Stimulated activated CD4-positive, alpha-beta T cell treated with anti-CD3 and anti-CD28 coated beads, Interleukin-1b, Interleukin-23, amount 100 ng/mL, for 24 hours (primary cell): ENCODE results near the gene ZNF330.
"Not testable (repeated sequence)": the region's sequence is repeated elsewhere in the genome, so short reads cannot be mapped to it uniquely, and the experiment has no call there.

Source experiments
- DNase-seq, 4 experiments: peaks; one replicate each; pipeline ENCODE4 v3.0.0-alpha.2; 2020; ENCODE audit warnings: low read depth in 4 of 4, low spot score in 1 of 4

The ZNF330 gene

DNA sequence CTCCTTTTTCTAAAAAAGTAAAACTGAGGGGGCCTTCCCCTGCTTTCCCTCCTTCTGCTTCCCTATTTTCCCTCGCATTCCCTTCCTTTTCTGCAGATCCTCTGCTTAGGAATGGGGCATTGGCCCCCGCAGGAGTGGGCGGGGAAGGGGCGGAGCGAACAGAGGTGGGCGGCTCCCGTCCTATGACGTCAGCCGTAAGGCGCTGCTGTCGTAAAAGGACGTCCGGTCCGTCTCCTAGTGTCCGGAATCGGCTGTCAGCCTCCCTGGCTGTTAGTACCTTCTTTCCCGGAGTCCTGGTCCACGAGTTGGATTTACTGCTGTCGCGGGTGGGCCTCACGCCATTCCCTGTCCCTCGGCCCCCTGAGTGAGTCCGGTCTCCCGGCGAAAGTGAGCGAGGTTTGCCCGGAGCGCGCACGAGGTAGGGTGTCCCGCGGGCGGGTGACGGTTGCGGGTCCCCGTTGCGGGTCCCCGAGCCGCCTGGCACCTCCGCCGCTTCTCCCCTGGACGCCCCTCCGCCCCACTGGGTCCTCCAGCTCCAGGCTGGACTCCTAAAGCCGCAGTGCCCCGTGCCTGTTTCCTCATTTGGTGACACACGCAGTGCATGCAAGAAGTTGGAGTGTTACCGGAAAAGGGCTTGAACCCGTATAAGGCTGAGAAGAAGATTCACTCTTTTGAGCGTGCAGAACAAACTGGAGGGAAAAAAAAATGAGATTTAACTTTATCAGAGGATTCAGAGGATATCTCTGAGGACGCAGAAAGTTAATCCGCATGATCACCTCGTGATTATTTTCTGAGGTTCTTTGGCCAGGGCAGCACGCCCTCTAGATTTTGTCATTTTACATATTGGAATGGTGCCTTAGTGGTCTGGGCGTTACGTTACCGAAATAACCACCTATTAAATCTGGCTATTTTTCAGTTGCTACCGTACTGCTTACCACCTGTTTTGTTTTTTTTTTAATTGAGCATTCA lies at the start of gene ZNF330:
TSS of gene ZNF330 (plus strand) at position 205 of the 969 bp plus-strand sequence. CDS start 1,477 bp downstream, outside the sequence.
- DNase-seq, result peak; percentile 82 to 93 (median 86)

DNA sequence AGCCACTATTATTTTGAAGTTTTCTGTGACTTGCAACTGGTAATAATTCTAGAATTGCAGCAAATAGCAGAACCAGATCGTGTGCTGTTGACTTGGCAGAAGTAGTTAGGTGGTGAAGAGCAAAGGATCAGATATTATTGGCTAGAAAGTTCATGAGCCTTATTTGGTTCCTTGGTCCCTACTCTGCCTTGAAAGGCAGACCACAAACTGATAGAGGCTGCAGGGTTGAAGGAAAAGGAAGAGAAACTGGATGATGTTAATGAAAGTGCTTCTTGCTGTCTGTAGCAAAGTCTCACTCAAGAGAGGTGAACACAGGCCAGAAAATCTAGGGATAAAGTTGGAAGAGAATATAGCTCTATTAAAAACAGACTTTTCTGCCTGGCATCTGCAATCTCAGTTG lies 46.2 kb upstream of the ZNF330 start:
- no peak for DNase-seq

DNA sequence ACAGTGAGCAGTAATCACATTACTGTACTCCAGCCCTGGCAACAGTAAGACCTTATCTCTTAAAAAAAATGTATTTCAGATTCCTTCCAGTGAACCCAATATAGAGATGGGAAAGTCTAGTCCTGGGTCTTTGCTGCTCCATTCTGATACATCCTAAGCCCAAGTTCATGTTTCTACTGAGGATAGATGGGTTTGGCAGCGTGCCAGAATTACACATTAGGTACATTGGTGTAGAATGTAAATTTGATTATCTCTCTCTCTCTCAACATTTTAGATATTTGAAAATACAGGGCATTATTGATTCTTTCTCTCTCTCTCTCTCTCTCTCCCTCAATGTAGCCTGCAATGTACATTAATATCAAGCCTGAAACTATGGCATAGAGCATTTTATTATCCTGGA lies 43.5 kb upstream of the ZNF330 start:
- no peak for DNase-seq

DNA sequence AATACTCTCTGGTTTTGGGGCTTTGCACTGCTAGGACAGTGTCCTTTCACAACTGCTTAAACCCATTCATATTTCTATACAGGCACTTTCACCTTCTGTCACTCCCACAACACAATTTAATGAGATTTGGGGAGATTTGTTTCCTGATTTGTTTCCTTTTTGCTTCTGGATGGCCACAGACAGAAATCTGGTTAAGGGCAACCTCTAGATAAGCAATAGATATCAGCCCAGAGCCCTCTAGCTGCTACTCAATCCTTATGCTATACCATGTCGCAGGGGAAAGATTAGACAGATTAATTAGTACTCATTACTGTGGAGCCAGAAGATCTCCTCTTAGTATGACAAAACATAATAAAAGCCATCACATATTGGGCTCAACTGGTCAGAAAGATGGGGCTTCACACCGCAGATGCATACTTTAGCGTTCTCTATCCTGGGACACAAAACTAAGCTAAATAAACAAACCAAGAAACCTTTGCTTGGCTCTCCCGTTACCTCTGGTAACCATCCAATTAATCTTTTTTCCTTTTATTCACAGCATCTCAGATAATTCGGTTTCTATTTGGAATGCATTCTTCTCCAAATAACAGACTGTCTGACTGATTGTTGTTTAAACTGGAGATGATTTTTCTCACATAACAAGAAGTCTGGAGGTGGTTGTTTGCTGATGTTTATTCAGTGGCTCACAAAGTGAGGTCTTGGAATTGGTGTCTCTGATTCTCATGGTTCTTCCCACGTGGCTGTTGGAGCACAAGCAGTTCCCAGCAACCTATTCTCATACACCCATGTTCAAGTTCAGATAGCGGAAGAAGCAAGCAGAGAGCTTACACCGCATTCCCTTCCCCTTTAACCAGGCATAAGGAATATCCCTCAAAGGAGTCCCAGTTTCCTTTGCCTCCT lies 41.0 kb upstream of the ZNF330 start:
- DNase-seq, result no peak

DNA sequence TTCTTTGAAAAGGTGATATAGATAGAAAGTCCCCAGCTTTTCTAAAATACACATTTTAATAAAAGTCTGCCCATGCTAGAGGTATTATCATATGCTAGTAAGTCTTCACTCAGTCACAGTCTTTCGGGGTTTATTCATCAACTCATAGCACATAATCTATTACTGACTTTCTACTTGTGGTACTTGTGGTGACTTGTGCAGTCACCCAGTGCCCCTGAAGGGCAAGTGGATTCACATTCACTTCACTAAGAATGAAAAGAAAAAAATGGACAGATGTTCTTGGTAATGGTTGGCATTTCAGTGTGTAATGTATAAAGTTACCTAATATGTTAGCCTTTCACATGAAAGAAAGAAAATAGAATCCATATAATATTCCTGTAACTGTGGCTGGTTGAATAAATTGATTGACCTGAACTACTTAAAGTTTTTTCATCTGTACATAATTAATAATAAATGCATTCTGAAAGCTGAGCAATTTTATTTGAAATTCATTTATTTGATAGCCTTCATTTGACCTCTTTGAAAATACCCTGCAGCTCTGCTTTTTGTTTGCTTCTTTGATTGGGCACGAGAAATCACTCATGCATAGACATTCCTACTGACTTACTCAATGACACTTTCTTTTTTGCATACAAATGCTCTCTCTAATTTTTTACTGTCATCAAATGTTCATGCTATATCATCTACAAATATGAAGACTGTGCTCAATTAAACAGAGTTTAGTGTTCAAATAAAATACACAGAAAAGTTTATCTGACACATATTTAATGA lies 39.5 kb upstream of the ZNF330 start:
- DNase-seq, result no peak

DNA sequence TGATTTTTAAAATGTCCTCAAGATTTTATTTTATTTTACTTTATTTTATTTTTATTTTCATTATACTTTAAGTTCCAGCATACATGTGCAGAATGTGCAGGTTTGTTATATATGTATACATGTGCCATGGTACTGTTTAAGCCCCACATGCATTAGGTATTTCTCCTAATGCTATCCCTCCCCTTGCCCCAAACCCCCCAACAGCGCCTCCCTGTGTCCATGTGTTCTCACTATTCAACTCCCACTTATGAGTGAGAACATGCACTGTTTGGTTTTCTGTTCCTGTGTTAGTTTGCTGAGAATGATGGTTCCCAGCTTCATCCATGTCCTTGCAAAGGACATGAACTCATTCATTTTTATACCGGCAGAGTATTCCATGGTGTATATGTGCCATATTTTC lies 37.2 kb upstream of the ZNF330 start:
- DNase-seq, result not testable (repeated sequence)

DNA sequence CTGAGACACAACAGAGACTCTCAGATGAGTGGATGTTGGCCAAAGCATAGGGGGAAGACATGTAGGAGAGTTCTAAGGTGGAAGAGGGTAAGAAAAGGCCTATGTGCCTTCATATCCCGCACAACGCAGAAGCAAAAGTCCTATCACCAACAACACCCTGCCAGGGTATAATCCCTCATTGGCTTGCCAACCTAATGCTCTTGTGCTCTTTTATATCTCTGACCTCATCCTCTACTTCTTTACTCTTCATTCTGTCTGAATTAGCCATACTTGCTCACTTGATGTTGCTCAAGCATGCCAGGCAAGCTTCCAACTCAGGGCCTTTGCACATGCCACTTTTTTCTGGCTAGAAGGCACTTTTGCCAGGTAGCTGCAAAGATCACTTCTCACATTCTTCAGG lies 28.1 kb upstream of the ZNF330 start:
- no peak for DNase-seq

DNA sequence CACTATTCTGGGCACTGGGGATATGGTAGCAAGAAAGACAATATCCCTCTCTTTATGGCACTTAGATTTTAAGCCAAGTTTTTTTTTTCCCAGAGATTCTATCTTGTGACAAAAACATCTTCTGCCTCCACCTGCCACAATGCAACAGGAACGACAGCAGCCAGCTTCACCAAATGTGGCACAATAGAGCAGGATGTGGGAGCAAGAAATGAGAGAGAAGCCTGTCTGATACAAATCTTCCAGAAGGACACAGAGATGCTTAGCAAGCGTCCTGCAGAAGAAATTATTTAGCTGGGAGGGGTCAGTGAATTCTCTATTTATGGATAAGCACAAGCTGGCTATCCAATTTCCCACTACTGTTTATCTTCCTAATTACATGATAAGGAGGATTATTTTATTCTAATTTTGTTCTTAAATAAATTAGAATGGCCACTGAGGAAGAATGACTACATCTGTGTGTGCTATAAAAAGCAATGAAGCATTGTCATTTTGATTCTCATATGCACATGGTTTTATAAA lies 27.1 kb upstream of the ZNF330 start:
- DNase-seq, result no peak

DNA sequence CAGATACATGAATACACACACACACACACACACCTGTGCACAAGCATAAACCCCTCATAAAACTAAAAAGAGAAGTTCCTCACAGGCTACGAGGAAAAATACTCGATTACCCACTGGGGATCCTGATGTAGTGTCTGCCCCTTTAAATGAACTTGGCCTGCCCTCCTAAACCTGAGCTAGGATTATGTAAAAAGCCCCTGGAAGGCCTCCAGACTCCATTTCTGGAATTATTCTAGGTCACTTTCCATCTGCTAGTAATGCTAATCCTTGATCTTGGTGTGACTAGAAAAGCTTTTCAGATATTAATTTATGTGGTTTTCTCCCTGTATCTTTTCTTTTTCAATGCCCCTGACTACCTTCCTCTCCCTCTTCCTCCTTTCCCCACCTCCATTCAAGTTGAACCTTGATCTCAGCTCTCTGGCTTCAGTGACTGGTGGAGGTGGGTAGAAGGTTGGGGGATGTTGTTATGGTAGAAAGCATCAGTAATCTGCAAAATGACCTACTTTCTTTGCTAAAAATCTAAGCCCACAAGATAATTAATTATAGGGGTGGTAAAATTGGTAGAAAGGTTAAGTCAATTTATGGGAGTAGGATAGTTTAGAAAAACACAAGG lies 25.5 kb upstream of the ZNF330 start:
- no peak for DNase-seq

DNA sequence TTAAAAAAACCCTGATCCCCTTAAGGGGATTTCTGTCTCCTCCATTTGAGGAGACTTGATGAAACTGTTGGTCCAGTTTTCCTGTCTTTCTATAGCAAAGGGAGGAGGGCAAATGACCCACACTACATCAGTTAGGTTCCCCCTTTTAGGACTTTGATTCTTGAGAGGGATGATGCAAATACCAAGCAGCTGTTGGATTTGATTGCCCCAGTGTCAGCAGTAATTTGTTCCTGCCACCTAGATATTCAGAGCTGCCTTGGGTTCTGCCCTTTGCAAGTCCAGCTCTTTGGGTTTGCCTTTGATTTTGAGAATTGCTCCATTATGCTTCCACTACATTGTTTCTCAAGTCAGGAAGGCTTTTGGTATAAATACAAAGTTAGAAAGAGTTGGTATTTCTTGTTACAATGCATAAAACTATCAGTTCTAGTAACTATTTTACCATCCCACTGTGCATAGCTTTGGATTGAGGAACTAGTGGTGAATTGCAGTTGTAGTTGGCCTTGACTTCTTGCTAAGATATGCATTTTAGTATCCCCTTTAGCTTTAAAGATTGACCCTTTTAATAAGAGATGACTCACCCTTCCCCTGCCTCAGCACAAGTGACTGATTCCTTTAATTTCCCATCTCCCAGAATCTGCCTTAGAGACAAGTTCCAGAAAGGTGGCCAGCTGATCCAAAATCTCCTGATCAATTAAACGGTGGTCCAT lies 24.3 kb upstream of the ZNF330 start:
- no peak for DNase-seq

DNA sequence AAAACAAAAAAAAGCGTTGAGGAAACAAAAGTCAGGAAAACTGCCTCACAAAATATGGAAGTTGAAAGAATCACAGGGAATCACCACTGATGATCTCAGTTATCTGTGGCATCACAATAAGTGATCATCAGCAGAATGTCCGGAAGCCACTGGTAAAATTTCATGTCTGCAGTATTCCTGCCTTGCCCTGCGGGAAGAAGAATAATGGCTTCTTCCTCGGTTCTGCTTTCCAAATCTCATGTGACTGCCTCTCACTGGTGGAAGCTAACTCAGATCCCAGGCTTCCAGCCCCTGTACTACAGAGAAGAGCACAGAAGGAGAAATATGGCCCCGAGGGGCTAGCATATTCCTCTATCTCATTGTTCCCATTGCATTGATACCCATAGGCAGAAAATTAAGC lies 12.7 kb upstream of the ZNF330 start:
- DNase-seq, result no peak

DNA sequence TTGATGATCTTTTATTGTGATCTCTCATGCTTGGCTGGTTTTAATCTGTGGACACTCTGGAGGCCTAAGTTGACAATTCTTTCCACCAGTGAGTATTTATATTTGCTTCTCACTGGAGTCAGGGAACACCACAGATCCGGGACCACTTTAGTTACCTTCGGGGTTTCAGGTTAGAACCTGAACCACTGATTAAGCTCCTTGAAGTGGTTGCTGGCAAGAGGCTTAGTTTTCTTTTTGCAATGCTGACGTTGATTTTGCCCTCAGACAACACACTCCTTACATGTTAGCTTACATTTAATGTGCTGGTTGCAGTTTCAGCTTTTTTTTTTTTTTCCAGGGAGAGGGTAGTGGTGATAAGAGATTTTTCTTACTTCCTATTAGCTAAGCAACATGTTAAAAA lies 10.5 kb upstream of the ZNF330 start:
- no peak for DNase-seq

DNA sequence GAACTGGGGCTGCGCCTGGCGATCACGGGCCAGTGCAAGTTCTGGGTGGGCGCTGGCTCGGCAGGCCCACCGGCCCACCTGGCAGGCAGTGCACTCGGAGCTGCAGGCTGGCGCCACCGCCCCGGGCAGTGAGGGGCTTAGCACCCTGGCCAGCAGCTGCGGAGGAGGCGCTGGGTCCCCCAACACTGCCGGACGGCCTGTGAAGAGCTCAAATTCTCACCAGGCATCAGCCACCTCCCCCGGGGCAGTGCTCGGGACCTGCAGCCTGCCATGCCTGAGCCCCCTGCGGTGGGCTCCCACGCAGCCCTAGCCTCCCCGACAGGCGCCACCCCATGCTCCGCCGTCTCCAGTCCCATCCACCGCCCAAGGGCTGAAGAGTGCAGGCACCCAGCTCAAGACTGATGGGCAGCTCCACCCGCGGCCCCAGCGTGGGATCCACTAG lies 7.1 kb upstream of the ZNF330 start:
- DNase-seq, result no peak

DNA sequence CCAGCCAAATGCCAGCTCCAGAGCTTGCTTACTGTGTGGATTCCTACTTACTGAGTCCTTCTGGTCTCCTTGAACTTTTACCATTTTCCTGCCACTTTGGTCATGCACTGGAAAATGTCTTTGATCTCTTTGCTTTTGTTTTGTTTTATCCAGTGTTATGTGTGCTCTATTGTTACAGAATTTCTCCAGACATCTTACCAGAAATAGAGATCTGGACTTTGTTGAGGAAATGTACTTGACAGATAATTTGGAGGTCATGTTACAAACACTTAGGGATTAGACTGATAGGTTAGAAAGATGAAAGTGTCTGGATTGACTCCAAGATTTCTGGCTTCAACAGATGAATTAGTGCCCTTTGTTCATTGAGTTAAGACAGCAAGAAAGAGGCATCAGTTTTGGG lies 5.7 kb upstream of the ZNF330 start:
- no peak for DNase-seq

DNA sequence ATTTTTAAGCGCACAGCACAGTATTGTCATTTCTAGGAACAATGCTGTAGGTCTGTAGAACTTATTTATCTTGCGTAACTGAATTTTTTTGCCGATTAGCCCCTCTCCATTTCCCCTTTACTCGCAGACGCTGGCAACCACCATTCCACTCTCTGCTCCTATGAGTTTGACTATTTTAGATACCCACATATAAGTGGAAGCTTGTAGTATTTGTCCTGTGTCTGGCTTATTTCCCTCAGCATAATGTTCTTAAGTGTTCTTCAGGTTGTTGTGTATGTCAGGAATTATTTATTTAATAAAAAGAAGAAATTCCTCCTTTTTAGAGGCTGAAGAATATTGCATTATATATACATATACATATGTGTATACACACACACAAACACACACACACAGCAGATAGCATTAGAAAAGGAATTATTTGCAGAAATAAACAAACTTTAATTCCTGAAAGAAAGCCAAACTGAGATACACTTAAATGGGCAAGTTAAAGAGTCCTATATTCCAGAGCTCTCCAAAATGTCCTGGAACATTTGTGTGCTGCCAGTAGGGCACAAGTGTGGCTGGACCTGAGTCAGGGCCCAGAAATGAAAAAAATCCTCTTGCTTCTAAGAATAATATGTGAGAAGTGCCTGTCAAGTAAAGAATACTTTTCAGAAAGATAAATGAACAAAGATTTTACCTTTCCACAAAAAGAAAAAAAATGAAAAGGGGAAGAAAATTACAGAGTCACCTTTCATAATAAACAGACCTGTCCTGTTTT lies 4.5 kb upstream of the ZNF330 start:
- DNase-seq, result no peak

DNA sequence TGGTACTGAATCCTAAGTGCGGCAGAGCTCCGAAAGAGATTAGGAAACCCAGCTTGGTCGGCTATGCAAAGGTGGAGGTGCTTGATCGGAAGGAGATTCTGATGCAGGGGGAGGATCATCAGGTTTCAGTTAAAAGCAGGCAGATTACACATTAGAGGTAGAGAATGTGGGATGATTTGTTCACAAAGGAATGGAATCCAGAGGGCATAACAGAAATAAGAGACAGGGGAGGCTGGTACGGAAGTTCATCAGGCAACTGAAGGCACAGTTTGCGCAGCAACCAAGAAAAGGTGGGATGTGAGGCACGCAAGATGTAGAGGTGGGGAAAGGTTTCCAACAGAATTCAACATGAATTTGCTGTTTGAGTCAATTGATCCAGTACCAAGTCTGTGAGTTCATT lies 424 bp upstream of the ZNF330 start:
- DNase-seq, result no peak

DNA sequence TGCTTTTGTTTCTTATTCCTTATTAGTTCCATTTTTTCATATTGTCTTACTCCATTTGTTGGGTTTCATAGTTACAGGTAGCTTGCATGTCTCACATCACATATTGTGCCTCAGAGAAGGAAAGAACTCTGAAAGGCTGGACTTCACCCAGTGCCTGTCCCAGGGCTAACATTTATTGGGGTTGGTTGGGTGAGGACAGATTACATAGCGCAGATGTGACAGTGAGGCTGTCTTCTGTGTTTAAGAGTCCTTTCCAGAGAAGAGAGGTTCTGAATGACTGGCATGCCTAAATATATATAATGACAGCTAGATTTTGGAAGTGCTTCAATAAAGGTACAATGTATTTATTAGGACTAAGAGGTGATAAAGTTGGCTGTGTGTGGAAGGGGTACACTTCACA lies 2.7 kb downstream of the ZNF330 start:
- DNase-seq, result no peak

DNA sequence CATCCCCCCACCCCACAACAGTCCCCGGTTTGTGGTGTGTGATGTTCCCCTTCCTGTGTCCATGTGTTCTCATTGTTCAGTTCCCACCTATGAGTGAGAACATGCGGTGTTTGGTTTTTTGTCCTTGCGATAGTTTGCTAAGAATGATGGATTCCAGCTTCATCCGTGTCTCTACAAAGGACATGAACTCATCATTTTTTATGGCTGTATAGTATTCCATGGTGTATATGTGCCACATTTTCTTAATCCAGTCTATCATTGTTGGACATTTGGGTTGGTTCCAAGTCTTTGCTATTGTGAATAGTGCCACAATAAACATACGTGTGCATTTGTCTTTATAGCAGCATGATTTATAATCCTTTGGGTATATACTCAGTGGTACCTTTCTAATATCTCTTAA lies 6.6 kb downstream of the ZNF330 start:
- DNase-seq, result not testable (repeated sequence)
